Panc1 (cell line): ENCODE measurements around the gene CIPC.

Experiments used
- CTCF ChIP-seq: fragments of 450-650 bp; IDR thresholded peaks from 2 replicates; pipeline ENCODE4 v1.5.1; 2017; ENCODE audit warnings: mild to moderate bottlenecking
- REST ChIP-seq, 2 experiments: IDR thresholded peaks; 2 replicates each; pipeline ENCODE4 v1.6.1; 2011 to 2012; ENCODE audit warnings: low read depth in 2 of 2, control low read depth in 1 of 2, low read length in 1 of 2, mild to moderate bottlenecking in 1 of 2, moderate library complexity in 1 of 2; ENCODE audit not compliant: insufficient read depth in 1 of 2

GRCh38 chr14:77114609-77115008 is 16.6 kb downstream of the CIPC start:
- TF ChIP-seq REST (IDR thresholded peaks at IDR 0.05; ENCODE audit: insufficient read depth in 1 of 2, low read depth in 2 of 2, low read length in 1 of 2) (no peak), CTCF (no peak)
